ENCODE measurements around the gene LARP1. TPM values are rescaled to one million over a fixed set of nuclear protein-coding genes. Genes with fewer than 3 reads are reported as not detected.

LARP1 gene
- total RNA-seq, 2 experiments from 2014 or later, result 225 to 339 TPM

- Mint-ChIP-seq H3K4me3 (no peak overlapping the region), H3K27me3 (no peaks in the 10 kb centered on the region), H3K4me1 (peaks cover 4% of the 10 kb centered on the region), H3K9me3 (ENCODE audit: low read depth) (no peaks in the 10 kb centered on the region), H3K27ac (no peak overlapping the region), H3K36me3 (ENCODE audit: low read depth) (peaks cover 2% of the 10 kb centered on the region)
- ChIA-PET CTCF (no interaction called here), POLR2A (no interaction called here)
- intact Hi-C loops (cut with DNase I, micrococcal nuclease), result no loop called here
- ATAC-seq, result no peak
- no peak for DNase-seq
Measured at GRCh38 chr5:154844809-154845208, 89.6 kb downstream of the LARP1 start.

- H3K27me3 Mint-ChIP-seq, result no peaks in the 10 kb centered on the region
- no peak overlapping the region for H3K27ac Mint-ChIP-seq
- no peak for ATAC-seq
- ChIA-PET POLR2A (no interaction called here), CTCF (no interaction called here)
- H3K4me3 Mint-ChIP-seq, result no peak overlapping the region
- DNase-seq, result no peak
- intact Hi-C loops (cut with DNase I, micrococcal nuclease), result no loop called here
- H3K36me3 Mint-ChIP-seq (ENCODE audit: low read depth), result peaks cover 2% of the 10 kb centered on the region
- H3K4me1 Mint-ChIP-seq, result peaks cover 20% of the 10 kb centered on the region
- no peaks in the 10 kb centered on the region for H3K9me3 Mint-ChIP-seq (ENCODE audit: low read depth)
Measured at GRCh38 chr5:154849264-154849785, 94.1 kb downstream of the LARP1 start.

- no peak for DNase-seq
- H3K36me3 Mint-ChIP-seq (ENCODE audit: low read depth), result peaks cover 2% of the 10 kb centered on the region
- intact Hi-C loops (cut with DNase I, micrococcal nuclease), result no loop called here
- H3K27me3 Mint-ChIP-seq, result no peaks in the 10 kb centered on the region
- ChIA-PET CTCF (no interaction called here), POLR2A (no interaction called here)
- H3K4me1 Mint-ChIP-seq, result peaks cover 20% of the 10 kb centered on the region
- H3K27ac Mint-ChIP-seq, result no peak overlapping the region
- H3K9me3 Mint-ChIP-seq (ENCODE audit: low read depth), result no peaks in the 10 kb centered on the region
- ATAC-seq, result no peak
- H3K4me3 Mint-ChIP-seq, result no peak overlapping the region
Measured at GRCh38 chr5:154849791-154850201, 94.6 kb downstream of the LARP1 start.

DNA sequence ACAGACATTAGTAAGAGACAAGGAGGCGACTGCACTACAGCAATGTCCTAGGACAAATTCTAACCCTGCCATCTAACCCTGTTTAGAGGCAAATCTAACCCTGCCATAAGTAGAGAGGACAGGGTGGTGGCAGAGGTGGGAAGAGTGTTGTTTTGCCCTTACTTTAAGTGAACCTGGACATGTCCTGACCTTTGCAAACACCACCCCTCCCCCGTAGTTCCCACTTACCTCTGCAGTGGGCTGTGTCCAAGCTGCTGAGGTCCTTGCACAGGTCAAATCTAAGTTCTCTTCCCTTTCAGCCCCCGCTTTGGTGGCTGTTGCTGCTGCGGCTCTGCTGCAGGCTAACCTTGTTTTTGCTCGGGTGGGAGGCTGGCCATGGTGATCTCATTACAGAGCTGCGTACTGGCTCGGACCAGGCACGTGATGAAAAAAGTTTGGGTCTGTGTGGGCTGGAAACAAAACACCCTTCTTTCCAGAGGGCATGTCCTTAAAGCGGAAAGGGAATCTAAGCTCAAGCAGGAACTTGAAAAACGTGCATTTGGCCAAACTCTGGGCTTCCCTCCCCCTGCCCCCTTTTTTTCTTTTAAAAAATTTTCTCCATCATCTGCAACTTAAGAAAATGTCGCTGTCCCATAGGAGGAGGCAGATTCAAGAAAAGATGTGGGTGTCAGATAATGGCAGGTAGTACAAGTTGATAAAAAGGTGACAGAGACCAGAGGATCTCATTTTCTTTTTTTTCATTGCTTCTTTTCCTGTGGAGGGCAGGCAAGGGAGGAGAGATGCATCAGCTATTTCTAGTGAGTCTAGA, 95.3 kb downstream of the LARP1 start, which contains the start of gene FAXDC2:
FAXDC2 (minus strand) TSS at position 349 of the 808 bp plus-strand sequence. CDS start 12,425 bp downstream, outside the sequence.
- intact Hi-C loops (cut with DNase I, micrococcal nuclease), result no loop called here
- Mint-ChIP-seq H3K4me3 (no peak within 1 kb of the TSS), H3K9me3 (ENCODE audit: low read depth) (no peaks in the 10 kb centered on the region), H3K27me3 (no peaks in the 10 kb centered on the region), H3K27ac (no peak within 1 kb of the TSS), H3K4me1 (peaks cover 20% of the 10 kb centered on the region), H3K36me3 (ENCODE audit: low read depth) (peaks cover under 1% of the 10 kb centered on the region)
- ATAC-seq, result no peak
- no peak for DNase-seq
- ChIA-PET POLR2A (interaction anchor here (0.8 kb wide), 1 partner anchor 49 kb away, joined by 3 read pairs; no protein-coding TSS in a partner anchor), CTCF (no interaction called here)

GRCh38 chr5:154851351-154851750, 96.2 kb downstream of the LARP1 start:
- intact Hi-C loops (cut with DNase I, micrococcal nuclease), result no loop called here
- ChIA-PET CTCF (no interaction called here), POLR2A (no interaction called here)
- no peaks in the 10 kb centered on the region for H3K9me3 Mint-ChIP-seq (ENCODE audit: low read depth)
- H3K27ac Mint-ChIP-seq, result no peak overlapping the region
- H3K36me3 Mint-ChIP-seq (ENCODE audit: low read depth), result no peaks in the 10 kb centered on the region
- H3K4me3 Mint-ChIP-seq, result no peak overlapping the region
- DNase-seq (no peak), ATAC-seq (no peak)
- no peaks in the 10 kb centered on the region for H3K27me3 Mint-ChIP-seq
- peaks cover 20% of the 10 kb centered on the region for H3K4me1 Mint-ChIP-seq

DNA sequence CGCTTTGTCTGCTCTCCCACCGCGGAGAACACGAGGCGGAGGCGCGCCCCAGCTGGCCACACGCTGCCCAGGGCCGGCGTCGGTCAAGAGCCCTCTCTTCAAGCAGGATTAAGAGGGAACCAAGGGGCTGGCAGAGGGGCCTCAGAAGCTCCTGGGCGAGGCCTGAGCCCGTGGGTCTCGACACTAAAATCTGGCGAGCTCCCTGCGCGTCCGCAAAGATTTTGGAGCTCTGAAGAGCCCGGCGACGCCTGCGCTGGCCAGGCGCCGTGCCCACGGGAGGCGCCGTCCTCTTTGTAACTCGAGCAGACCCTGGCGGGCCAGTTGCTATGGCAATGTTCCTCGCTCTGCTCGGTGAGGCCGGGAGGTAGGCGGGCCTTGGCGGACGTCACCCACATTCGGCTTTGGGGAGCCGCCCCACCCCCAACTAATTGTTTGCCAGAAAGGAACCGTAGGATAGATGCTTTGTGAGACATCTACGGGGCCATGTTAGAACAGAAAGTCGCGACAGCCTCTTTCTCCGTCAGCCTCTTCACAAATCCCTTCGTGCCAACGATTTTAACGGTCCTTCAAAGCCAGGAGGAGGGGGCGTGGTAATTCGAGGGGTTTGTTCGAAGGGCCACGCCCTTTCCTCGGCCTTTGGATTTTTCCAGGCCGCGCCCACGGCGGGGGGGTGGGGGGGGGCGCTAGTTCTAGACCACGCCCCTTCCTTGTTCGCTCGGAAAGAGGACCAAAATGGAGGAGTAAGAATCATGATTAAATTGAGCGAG, 102.5 kb downstream of the LARP1 start:
- ATAC-seq (peak; percentile 59), DNase-seq (peak; percentile 90)
- POLR2A ChIA-PET, result interaction anchor here (0.6 to 1.3 kb wide), 6 partner anchors 11 to 420 kb away, joined by 3 to 7 read pairs (median 4); no protein-coding TSS in a partner anchor
- Mint-ChIP-seq H3K27me3 (no peaks in the 10 kb centered on the region), H3K27ac (peak overlapping the region; percentile 98), H3K36me3 (ENCODE audit: low read depth) (peaks cover 31% of the 10 kb centered on the region), H3K9me3 (ENCODE audit: low read depth) (no peaks in the 10 kb centered on the region), H3K4me3 (peak overlapping the region; percentile 99), H3K4me1 (peaks cover 34% of the 10 kb centered on the region)
- CTCF ChIA-PET, result interaction anchor here (0.6 to 0.9 kb wide), 3 partner anchors 19 to 204 kb away, joined by 3 to 4 read pairs (median 3); no protein-coding TSS in a partner anchor
- intact Hi-C loops (cut with DNase I, micrococcal nuclease), result loop anchor here (1.0 to 5.0 kb wide), 10 partner anchors 28 to 819 kb away; partner anchors contain the start of genes LARP1 (in 2 of the 2), SAP30L (in 2 of the 2), FAM114A2 (in 1 of the 2) and GALNT10 (in 1 of the 2)

DNA sequence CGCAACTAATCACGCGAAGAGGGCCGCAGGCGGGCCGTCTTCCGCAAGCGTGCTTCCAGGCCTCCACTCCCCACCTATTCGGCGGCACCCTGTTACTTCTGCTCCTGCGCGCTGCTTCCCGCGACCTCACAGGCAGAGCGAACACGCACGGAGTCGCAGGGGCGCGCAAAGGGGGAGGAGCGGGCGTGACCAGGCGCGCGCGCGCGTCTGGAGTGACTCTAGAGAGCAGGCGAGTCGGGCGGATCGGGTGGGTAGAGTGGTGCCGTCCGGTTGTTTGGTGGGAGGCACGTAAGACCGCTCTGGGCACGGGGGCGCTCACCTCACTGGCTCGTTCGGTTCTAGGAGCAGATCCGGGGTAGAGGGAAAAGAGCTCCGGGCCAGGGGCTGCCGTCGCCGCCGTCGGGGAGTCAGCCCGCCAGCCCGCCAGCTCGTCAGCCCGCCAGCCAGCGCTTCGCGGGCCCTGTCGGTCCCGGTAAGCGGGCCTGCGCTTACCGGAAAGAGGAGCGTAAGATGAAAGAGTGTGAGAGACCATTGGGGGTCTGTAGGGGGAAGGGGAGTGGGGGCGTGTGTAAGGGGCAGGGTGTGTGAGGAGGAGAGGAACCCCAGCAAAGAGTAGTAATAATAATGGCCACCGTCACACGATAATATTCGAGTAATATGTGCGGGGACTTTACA, 103.3 kb downstream of the LARP1 start, which contains the start of gene CNOT8:
CNOT8 (plus strand) TSS at position 331 of the 675 bp plus-strand sequence. CDS start 4,652 bp downstream, outside the sequence.
- CTCF ChIA-PET, result interaction anchor here (0.6 kb wide), 1 partner anchor 174 kb away, joined by 3 read pairs; no protein-coding TSS in a partner anchor
- POLR2A ChIA-PET, result interaction anchor here (0.6 to 1.0 kb wide), 7 partner anchors 10 to 379 kb away, joined by 3 to 8 read pairs (median 5); partner anchors contain the start of gene GEMIN5
- no peaks in the 10 kb centered on the region for H3K9me3 Mint-ChIP-seq (ENCODE audit: low read depth)
- H3K27ac Mint-ChIP-seq, result peak within 1 kb of the TSS; percentile 98
- H3K4me3 Mint-ChIP-seq, result peak within 1 kb of the TSS; percentile 99
- H3K36me3 Mint-ChIP-seq (ENCODE audit: low read depth), result peaks cover 37% of the 10 kb centered on the region
- DNase-seq, result peak; percentile 99
- H3K27me3 Mint-ChIP-seq, result no peaks in the 10 kb centered on the region
- peaks cover 40% of the 10 kb centered on the region for H3K4me1 Mint-ChIP-seq
- intact Hi-C loops (cut with DNase I, micrococcal nuclease), result loop anchor here (1.0 to 5.0 kb wide), 10 partner anchors 29 to 820 kb away; partner anchors contain the start of genes LARP1 (in 2 of the 2), SAP30L (in 2 of the 2), FAM114A2 (in 1 of the 2) and GALNT10 (in 1 of the 2)
- ATAC-seq, result peak; percentile 82

- peak; percentile 15 for DNase-seq
- ChIA-PET POLR2A (interaction anchor here (0.6 to 1.0 kb wide), 8 partner anchors 9 to 380 kb away, joined by 3 to 8 read pairs (median 4); partner anchors contain the start of gene GEMIN5), CTCF (interaction anchor here (0.6 to 1.2 kb wide), 2 partner anchors 175 to 210 kb away, joined by 3 read pairs; no protein-coding TSS in a partner anchor)
- Mint-ChIP-seq H3K9me3 (ENCODE audit: low read depth) (no peaks in the 10 kb centered on the region), H3K4me1 (peaks cover 44% of the 10 kb centered on the region), H3K4me3 (peak overlapping the region; percentile 99), H3K36me3 (ENCODE audit: low read depth) (peaks cover 43% of the 10 kb centered on the region), H3K27me3 (no peaks in the 10 kb centered on the region), H3K27ac (peak overlapping the region; percentile 98)
- ATAC-seq, result no peak
- intact Hi-C loops (cut with DNase I, micrococcal nuclease), result loop anchor here (1.0 to 5.0 kb wide), 10 partner anchors 30 to 820 kb away; partner anchors contain the start of genes LARP1 (in 2 of the 2), SAP30L (in 2 of the 2), FAM114A2 (in 1 of the 2) and GALNT10 (in 1 of the 2)
Measured at GRCh38 chr5:154858972-154859871, 104.0 kb downstream of the LARP1 start.

- ATAC-seq (no peak), DNase-seq (peak; percentile 57)
- intact Hi-C loops (cut with DNase I, micrococcal nuclease), result no loop called here
- Mint-ChIP-seq H3K4me1 (peaks cover 49% of the 10 kb centered on the region), H3K27ac (peak overlapping the region; percentile 98), H3K9me3 (ENCODE audit: low read depth) (no peaks in the 10 kb centered on the region), H3K36me3 (ENCODE audit: low read depth) (peaks cover 50% of the 10 kb centered on the region), H3K4me3 (peak overlapping the region; percentile 99), H3K27me3 (no peaks in the 10 kb centered on the region)
- ChIA-PET CTCF (interaction anchor here (0.6 to 1.3 kb wide), 5 partner anchors 20 to 582 kb away, joined by 3 to 4 read pairs (median 3); no protein-coding TSS in a partner anchor), POLR2A (no interaction called here)
Measured at GRCh38 chr5:154860123-154860522, 104.9 kb downstream of the LARP1 start.

GRCh38 chr5:154860765-154861164, 105.6 kb downstream of the LARP1 start:
- intact Hi-C loops (cut with DNase I, micrococcal nuclease), result no loop called here
- Mint-ChIP-seq H3K4me1 (peaks cover 55% of the 10 kb centered on the region), H3K36me3 (ENCODE audit: low read depth) (peaks cover 56% of the 10 kb centered on the region), H3K9me3 (ENCODE audit: low read depth) (no peaks in the 10 kb centered on the region), H3K27me3 (no peaks in the 10 kb centered on the region), H3K27ac (peak overlapping the region; percentile 98), H3K4me3 (peak overlapping the region; percentile 99)
- DNase-seq, result no peak
- POLR2A ChIA-PET, result no interaction called here
- no peak for ATAC-seq
- CTCF ChIA-PET, result interaction anchor here (0.6 to 1.3 kb wide), 5 partner anchors 20 to 583 kb away, joined by 3 to 4 read pairs (median 3); no protein-coding TSS in a partner anchor
